Stomach (tissue), 9 donors: ENCODE measurements around the gene GNL3. TPM values are rescaled to one million over a fixed set of nuclear protein-coding genes. Genes with fewer than 3 reads are reported as not detected.

Experiments used
- DNase-seq, 2 donors: peaks; one replicate each; pipeline versions ENCODE4 v3.0.0 to v3.0.0-alpha.2; 2013 to 2019
- H3K27ac ChIP-seq, 5 donors: fragments of 200-600 bp in 4 of 5; sonication (generic) in 4 of 5; one replicate each; pipeline ENCODE4 v1.5.1; 2013 to 2019; ENCODE audit warnings: mild to moderate bottlenecking in 1 of 5, moderate library complexity in 1 of 5
- H3K27me3 ChIP-seq, 3 donors: fragments of 200-600 bp; sonication (generic); one replicate each; pipeline ENCODE4 v1.5.1; 2017 to 2019; ENCODE audit warnings: mixed run types in 1 of 3
- H3K36me3 ChIP-seq, 4 donors: fragments of 200-600 bp; sonication (generic); 1 replicate in 3 of 4; 2 replicates in 1 of 4; pipeline ENCODE4 v1.5.1; 2016 to 2019
- H3K4me1 ChIP-seq, 4 donors: fragments of 200-600 bp; sonication (generic); one replicate each; pipeline ENCODE4 v1.5.1; 2016 to 2019
- H3K4me3 ChIP-seq, 4 donors: fragments of 200-600 bp; sonication (generic) in 3 of 4; one replicate each; pipeline ENCODE4 v1.5.1; 2016 to 2019; ENCODE audit warnings: mild to moderate bottlenecking in 1 of 4
- H3K9me3 ChIP-seq, 4 donors: fragments of 200-600 bp; sonication (generic); one replicate each; pipeline ENCODE4 v1.5.1; 2016 to 2019
- CTCF ChIP-seq, 7 experiments: fragments of 450-650 bp in 4 of 7; fragments of 200-600 bp in 3 of 7; sonication (generic) in 3 of 7; IDR thresholded peaks; one replicate each; pipeline ENCODE4 v1.5.1; 2016 to 2019; ENCODE audit warnings: antibody characterized with exemption in 7 of 7, control low read depth in 2 of 7, mild to moderate bottlenecking in 1 of 7
- EP300 ChIP-seq: sonication (generic); formaldehyde crosslinking; IDR thresholded peaks from one replicate; pipeline ENCODE4 v1.6.1; 2017; ENCODE audit warnings: antibody characterized with exemption
- POLR2A ChIP-seq, 4 donors: fragments of 450-650 bp; IDR thresholded peaks; one replicate each; pipeline ENCODE4 v1.6.1; 2016; ENCODE audit warnings: antibody characterized with exemption in 4 of 4, control low read depth in 2 of 4, mild to moderate bottlenecking in 1 of 4, moderate library complexity in 1 of 4
- POLR2AphosphoS5 ChIP-seq, 3 donors: sonication (generic); formaldehyde crosslinking; IDR thresholded peaks; one replicate each; pipeline ENCODE4 v1.6.1; 2016; ENCODE audit warnings: antibody characterized with exemption in 3 of 3
- whole genome bisulfite sequencing, 5 donors: extraction: QIAGEN DNeasy Blood & Tissue Kit in 3 of 5; methylation state at CpG; one replicate each; pipeline versions ENCODE4 v1.1.5 to v1.1.7; 2013 to 2018; 5-methylcytosine and 5-hydroxymethylcytosine counted together
- intact Hi-C: fragments of 100-400 bp; cut with DNase I; formaldehyde crosslinking; loops from one replicate; pipeline ENCODE4 v1.15.1; 2023; ENCODE audit warnings: low total_unique reads
- polyA plus RNA-seq, 3 donors: library from polyadenylated mRNA; stranded (reverse); fragments of 200-250 nt; gene quantifications; one replicate each; pipeline ENCODE4 v1.2.3, GENCODE V29; 2013
- total RNA-seq, 5 donors: library from RNA; depleted of rRNA; stranded (reverse); fragments of >200 nt; gene quantifications; one replicate each; pipeline versions ENCODE4 v1.1.0 to v1.2.3, GENCODE V29; 2014 to 2016
- donor health status: healthy with polysubstance abuse.
- donor health status: Bipolar disorder and iron deficiency.
- donor health status: healthy.

GNL3 gene
- total and polyA plus RNA-seq, 8 donors, result 5.8 to 114 (median 62.2) TPM

GRCh38 chr3:52678265-52679198, 7.3 kb upstream of the GNL3 start:
- no peaks in the 10 kb centered on the region for H3K9me3 ChIP-seq
- intact Hi-C loops, result no loop called here
- no peak for DNase-seq
- no peak overlapping the region for H3K4me3 ChIP-seq
- no peak for TF ChIP-seq POLR2A (IDR thresholded peaks at IDR 0.05)
- TF ChIP-seq POLR2AphosphoS5 (IDR thresholded peaks at IDR 0.05), result no peak
- no peak for TF ChIP-seq CTCF (IDR thresholded peaks at IDR 0.05)
- no peak for TF ChIP-seq EP300
- WGBS, 5 donors, result 93 to 97% (median 95%) methylated on average over 6 of the region's 6 CpGs
- peaks cover 19 to 53% (median 32%) of the 10 kb centered on the region in 4 donors for H3K4me1 ChIP-seq
- peak overlapping the region in 1 of 5 donors; percentile 36 for H3K27ac ChIP-seq
- H3K36me3 ChIP-seq, result peaks cover 37 to 72% (median 68%) of the 10 kb centered on the region in 4 donors
- H3K27me3 ChIP-seq, result no peaks in the 10 kb centered on the region

DNA sequence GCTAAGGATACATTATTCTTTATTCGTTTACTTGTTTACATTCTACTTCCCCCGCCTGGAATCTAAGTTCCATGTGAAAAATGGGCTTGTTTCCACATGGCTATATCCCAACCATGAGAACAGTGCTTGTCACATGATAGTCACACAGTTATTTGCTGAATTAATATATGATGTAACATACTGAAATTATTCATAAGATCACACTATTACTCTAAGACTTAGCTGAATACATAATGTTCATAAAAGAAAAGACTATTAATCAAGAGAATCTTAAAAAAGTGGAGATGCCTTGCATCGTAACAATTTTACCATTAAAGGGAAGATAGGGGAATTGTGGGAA, 6.7 kb upstream of the GNL3 start:
- no peaks in the 10 kb centered on the region for H3K9me3 ChIP-seq
- H3K27me3 ChIP-seq, result no peaks in the 10 kb centered on the region
- intact Hi-C loops, result no loop called here
- 68 to 87% (median 76%) methylated on average over 3 of the region's 3 CpGs for WGBS, 5 donors
- TF ChIP-seq POLR2A (IDR thresholded peaks at IDR 0.05) (no peak), POLR2AphosphoS5 (IDR thresholded peaks at IDR 0.05) (no peak), EP300 (no peak), CTCF (IDR thresholded peaks at IDR 0.05) (no peak)
- peaks cover 37 to 66% (median 62%) of the 10 kb centered on the region in 4 donors for H3K36me3 ChIP-seq
- no peak for DNase-seq
- peak overlapping the region in 3 of 5 donors; percentile 26 to 51 (median 36) for H3K27ac ChIP-seq
- H3K4me3 ChIP-seq, result no peak overlapping the region
- H3K4me1 ChIP-seq, result peaks cover 21 to 59% (median 35%) of the 10 kb centered on the region in 4 donors

DNA sequence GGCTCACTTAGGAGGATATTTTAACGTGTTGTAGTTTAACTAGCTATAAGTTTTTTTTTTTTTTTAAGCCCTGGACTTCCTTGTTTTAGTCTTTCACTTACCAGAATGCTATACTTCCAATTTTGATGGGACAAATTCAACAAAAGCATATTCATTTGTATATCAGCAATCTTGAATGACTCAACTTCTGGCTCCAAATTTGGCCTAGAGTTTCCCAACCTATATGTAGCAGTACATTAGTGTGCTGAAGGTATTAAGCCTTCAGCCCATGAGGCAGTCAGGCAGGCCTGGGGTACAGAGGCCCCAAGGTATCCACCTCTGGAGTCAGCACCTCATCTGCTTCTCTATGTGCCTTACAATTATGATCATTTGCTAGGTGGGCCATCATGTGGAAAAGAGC, 6.0 kb upstream of the GNL3 start:
- TF ChIP-seq POLR2AphosphoS5 (IDR thresholded peaks at IDR 0.05), result no peak
- no peak for TF ChIP-seq POLR2A (IDR thresholded peaks at IDR 0.05)
- no peak for TF ChIP-seq CTCF (IDR thresholded peaks at IDR 0.05)
- no peak for TF ChIP-seq EP300
- intact Hi-C loops, result no loop called here
- peaks cover 21 to 66% (median 40%) of the 10 kb centered on the region in 4 donors for H3K4me1 ChIP-seq
- no peak overlapping the region for H3K4me3 ChIP-seq
- no peak for DNase-seq
- H3K9me3 ChIP-seq, result no peaks in the 10 kb centered on the region
- H3K36me3 ChIP-seq, result peaks cover 34 to 60% (median 56%) of the 10 kb centered on the region in 4 donors
- no peaks in the 10 kb centered on the region for H3K27me3 ChIP-seq
- 22 to 50% (median 39%) methylated on average over 1 of the region's 1 CpG for WGBS, 5 donors
- H3K27ac ChIP-seq, result peak overlapping the region in 3 of 5 donors; percentile 26 to 51 (median 36)

DNA sequence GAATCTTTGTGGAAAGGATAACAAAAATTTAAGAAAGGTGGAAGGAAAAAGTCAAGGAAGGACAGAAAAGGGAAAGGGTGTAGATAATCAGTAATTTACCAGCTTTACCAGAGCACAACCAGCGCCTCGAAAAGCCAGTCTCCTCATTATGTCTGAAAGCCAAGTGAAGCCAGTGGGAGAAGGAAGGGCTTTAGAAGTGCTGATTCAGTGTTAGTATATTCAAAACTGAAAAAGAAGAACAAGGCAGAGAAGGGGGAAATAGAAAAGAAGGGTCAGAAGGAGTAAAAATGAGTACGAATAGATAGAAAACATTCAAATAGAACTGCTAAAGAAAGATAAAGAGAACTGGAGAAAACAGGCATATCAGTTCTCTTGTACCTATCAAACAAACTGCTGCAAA, 4.2 kb upstream of the GNL3 start:
- WGBS, 5 donors, result 56 to 64% (median 64%) methylated on average over 3 of the region's 3 CpGs
- DNase-seq, result no peak
- H3K4me3 ChIP-seq, result no peak overlapping the region
- H3K36me3 ChIP-seq, result peaks cover 28 to 44% (median 41%) of the 10 kb centered on the region in 4 donors
- intact Hi-C loops, result no loop called here
- peaks cover 23 to 71% (median 50%) of the 10 kb centered on the region in 4 donors for H3K4me1 ChIP-seq
- TF ChIP-seq POLR2A (IDR thresholded peaks at IDR 0.05) (no peak), EP300 (no peak), POLR2AphosphoS5 (IDR thresholded peaks at IDR 0.05) (no peak), CTCF (IDR thresholded peaks at IDR 0.05) (no peak)
- no peaks in the 10 kb centered on the region for H3K9me3 ChIP-seq
- no peaks in the 10 kb centered on the region for H3K27me3 ChIP-seq
- peak overlapping the region in 4 of 5 donors; percentile 17 to 54 (median 42) for H3K27ac ChIP-seq
